HG02884 (cell line): ENCODE data around the gene ZNF106.

Source experiments
- ATAC-seq: cut with Tn5 transposase; IDR thresholded peaks from one replicate; pipeline ENCODE4 v1.9.1; 2021; ENCODE audit warnings: mild to moderate bottlenecking, moderate library complexity; ENCODE audit not compliant: unreplicated experiment

The ZNF106 gene

GRCh38 chr15:42409011-42409410, 81.9 kb downstream of the ZNF106 start:
- ATAC-seq = no peak

DNA sequence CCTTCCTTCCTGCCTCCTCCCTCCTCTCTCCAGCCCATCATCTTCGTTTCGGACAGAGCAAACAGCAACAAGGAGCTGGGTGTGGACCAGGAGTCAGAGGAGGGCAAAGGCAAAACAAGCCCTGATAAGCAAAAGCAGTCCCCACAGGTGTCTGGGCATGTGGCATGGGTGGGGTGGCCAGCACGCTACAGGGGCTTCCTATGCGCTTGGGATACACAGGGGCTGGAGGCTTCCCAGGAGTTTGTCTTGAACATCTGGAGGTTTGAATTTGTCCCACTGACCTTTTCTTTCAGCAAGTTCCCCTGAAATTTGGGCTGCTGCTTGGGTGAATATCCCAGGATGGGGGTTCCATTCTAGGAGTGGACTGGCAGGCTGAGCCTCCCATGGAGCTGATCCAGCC, 82.8 kb downstream of the ZNF106 start:
- no peak for ATAC-seq

DNA sequence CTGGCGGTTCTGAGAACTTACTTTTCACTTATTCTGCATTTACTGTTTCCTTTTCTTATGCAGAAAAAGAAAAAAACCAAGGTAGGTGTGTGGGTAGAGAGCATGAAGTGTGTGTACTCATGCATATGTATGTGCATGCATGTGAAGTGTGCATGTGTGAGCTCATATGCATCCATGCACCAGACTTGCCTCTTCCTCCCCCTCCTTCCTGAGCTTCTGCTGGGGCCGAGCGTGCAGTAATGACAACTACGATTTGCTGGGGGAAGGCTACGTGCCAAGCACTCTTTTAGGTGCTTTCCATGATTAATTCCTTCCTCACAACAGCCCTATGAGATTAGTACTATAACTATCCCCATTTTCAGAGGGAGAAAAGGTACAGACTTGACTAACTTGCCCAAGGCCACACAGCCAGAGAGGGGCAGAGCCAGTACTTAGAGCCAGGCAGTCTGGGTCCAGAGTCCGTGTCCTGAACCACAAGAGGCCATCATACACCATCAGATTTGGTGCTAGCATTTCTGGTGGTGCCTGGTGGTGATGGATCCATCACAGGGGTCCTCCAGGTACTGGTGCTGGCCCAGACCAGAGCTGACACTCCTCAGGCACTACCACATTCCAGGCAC, 85.0 kb downstream of the ZNF106 start:
- no peak for ATAC-seq

DNA sequence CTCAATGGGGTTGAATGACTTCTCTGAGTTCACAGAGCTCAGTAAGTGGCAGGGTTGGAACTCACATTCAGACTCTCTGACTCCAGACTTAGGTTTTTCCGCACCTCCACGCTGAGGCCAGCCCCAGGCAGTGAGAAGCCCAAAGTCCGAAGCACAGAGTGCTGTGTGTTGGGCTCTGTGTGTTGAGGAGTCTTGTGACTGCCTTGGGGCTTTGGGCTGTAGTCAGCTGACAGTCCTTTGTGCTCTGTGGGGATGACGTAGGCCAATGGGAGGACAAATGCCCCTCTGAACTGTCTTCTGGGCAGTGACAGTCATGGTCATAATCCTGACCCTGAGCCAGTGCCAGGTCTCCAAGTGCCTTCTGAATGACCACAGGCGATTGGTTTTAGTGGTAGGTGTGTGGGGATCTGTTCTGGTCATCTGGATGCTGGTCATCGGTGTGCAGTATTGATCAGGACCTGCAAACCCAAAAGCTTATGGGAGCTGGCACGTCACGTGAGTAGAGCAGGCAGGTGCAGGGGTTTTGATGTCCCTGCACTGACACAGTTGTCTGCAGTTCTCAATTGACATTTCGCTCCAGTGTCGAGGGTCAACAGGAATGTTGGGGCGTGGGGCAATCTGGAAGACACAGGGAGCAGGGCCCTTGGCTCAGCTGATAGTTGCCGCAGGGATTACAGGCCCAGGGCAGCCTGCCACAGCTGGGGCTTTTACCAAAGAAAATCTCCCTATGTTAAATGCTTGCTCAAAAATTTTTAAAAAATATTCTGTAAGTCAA, 86.3 kb downstream of the ZNF106 start:
- ATAC-seq = no peak

- ATAC-seq = no peak
These were observed 87.6 kb downstream of the ZNF106 start for GRCh38 chr15:42403389-42403788.

DNA sequence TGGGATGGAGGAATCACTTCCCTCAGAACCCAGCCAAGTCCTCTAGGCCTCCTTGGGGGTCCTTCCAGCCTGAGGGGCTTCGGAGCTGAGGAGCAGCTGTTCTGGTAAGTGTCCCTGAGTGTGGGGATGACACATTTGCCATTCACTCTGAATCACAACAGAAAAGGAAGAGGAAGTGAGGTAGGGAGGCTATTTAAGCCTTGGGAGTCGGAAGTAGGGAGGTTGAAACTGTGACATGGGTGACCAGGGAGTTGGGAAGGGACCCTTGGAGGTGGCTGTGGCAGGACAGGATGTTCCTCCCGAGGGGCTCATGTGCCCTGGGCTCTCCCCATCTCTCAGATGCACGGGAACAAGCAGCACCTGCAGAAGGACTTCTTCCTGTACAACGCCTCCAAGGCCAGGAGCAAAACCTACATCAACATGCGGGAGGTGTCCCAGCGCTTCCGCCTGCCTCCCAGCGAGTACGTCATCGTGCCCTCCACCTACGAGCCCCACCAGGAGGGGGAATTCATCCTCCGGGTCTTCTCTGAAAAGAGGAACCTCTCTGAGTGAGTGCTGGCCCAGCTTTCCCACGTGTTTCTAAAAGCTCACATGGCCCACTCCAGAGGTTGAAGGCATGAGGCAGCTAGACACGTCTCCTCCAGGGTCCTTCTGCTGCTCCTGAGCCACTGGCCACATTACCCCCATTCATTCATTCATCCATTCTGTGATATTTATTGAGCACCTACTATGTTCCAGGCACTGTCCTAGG, 88.3 kb downstream of the ZNF106 start:
- no peak for ATAC-seq

DNA sequence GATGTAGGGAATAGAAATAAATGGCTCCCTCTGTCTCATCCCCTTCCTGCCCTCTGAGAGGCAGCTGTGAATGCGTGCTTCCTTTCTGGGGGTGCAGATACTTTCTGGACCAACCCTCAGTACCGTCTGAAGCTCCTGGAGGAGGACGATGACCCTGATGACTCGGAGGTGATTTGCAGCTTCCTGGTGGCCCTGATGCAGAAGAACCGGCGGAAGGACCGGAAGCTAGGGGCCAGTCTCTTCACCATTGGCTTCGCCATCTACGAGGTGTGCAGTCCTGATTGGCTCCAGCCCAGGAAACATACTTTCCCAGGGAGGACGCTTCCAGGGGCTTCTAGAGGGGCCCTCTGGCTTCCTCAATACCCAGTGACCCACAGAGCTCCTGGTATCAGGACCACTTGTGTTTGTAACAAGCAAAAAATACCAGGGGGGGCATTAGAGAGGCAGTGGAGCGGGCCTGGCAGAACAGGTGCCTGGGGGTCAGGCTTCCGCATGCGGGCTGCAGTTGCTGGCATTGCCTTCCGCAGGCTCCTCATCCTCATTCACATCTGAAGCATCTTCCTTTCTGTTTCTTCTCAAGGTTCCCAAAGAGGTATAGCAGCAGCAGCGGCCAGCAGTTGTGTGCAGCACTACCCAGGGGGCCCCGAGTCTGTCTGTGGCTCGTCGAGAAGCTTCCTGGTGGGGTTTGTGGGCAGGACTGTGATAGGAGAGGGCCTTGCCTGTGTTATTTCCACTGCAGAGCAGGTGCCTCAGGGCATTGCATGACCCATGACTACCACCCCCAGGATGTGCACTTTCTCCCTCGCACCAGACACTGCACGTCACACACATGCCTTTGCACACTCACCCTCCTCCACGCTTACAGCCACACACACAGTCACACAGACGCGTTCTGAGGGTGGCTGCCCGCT, 89.1 kb downstream of the ZNF106 start:
- ATAC-seq = no peak

DNA sequence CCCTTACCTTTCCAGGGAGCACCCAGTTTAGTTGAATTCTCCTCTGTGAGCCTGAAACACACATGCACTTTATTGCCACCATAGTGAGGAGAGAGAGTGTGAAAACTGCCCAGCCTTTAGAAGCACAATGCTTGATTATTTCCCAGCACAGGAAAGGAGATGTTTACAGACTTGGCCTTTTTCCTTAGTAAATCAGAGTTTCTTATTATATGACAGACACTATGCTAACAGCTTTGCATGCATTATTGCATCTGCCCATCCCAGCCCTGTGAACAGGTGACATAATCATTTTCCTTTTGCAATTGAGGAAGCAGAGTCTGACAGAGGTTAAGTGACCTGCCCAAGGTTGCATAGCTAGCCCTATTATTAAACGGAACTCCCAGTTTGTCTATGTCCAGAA, 95.1 kb downstream of the ZNF106 start:
- ATAC-seq = no peak

DNA sequence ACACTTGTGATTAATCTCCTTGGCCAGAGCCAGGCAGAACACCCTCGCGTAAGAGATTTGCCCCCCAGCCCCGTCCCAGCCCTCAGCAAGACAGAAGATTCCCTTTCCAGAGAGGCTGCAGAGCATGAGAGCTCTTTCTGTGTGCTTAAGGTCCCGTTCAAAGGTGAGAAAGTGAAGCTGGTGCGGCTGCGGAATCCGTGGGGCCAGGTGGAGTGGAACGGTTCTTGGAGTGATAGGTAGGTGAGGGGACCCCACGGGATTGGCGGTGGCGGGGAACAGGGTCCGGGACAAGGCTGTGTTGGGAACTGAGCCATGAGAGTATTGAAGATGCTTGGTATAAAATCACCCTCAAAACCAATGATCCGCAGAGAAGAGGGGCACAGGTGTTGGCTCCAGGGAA, 96.8 kb downstream of the ZNF106 start:
- ATAC-seq = no peak

GRCh38 chr15:42392309-42393024, 98.5 kb downstream of the ZNF106 start:
- no peak for ATAC-seq

DNA sequence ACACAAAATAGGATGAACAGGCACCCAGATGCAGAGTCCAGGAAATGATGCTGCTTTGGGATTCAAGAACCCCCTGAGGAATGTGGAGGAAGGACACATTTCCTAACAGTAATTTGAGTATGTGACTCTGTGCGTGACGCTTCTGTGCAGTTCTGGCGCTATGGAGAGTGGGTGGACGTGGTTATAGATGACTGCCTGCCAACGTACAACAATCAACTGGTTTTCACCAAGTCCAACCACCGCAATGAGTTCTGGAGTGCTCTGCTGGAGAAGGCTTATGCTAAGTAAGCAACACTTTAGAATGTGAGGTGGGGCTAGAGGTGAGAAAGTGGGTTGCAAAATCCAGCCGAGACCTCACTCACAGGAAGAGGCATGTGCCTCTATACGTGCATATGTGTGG, 103.3 kb downstream of the ZNF106 start:
- ATAC-seq = no peak

GRCh38 chr15:42385980-42386700, 104.8 kb downstream of the ZNF106 start:
- ATAC-seq = no peak

DNA sequence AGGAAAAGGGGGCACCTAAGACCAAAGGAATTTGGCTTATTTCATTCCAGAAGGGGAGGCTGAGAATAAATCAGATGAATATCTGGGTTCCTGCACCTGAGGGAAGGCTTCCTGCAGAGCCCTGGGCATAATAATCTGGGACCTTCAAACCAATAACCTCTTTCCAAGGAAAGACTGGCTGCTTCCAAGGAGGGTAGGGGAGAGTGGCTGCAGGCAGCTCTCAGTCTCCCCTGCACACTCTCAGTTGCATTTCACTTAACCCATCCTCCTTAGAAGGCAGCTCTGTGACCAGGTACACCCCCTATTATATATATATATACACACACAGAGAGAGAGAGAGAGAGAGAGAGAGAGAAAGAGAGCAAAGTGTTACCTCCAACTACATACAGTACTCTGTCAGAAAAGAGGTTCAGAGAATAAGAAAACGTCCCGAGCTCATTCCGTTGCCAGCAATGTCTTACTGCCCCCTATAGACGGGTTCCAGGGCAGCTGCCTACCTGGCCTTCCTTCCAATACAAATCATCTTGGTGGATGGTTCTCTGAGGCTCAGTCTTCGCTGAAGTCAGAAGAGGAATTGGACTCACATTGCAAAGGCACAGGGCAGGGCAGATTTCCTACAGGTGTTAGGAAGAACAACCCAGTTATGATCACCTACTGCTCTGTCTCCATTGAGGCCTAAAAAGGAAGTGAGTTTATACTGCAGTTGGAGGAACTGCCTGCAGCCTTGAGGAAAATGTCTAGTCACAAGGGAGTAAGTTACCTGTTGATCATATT, 105.5 kb downstream of the ZNF106 start:
- ATAC-seq = no peak

DNA sequence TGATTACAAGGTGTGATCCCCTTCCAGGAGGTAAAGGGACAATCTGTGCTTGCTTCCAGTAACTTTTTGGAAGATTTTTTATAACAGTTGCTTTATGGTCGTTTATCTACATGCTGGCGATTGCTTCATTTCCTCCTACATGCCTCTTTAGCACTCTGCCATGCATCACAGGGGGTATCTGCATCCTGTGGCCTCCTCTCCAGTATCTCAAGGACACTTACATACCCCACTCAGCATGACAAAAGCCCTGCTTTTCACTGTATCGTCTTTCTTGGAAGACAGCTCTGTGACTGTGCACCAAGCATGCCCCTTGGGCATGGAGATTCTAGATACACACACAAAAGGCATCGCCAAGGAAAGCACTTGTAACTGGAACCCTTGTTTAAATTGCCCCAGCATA, 106.3 kb downstream of the ZNF106 start:
- ATAC-seq = no peak

- no peak for ATAC-seq
These were observed 112.9 kb downstream of the ZNF106 start for GRCh38 chr15:42378011-42378410.

DNA sequence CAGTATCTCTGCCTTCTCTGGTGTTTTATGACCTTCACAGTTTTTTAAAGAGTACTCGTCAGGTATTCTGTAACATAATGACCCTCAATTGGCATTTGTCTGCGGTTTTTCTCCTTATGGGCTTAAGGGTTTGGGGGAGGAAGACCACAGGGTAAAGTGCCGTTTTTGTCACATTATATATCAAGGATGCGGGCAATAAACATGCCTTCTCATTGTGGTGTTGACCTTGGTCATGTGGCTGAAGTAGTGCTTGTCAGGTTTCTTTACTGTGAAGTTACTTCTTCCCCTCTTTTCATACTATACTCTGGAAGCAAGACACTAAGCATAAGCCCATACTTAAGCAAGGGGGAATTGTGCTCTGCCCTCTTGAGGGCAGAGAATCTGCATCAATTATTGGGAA, 115.0 kb downstream of the ZNF106 start:
- ATAC-seq = no peak

DNA sequence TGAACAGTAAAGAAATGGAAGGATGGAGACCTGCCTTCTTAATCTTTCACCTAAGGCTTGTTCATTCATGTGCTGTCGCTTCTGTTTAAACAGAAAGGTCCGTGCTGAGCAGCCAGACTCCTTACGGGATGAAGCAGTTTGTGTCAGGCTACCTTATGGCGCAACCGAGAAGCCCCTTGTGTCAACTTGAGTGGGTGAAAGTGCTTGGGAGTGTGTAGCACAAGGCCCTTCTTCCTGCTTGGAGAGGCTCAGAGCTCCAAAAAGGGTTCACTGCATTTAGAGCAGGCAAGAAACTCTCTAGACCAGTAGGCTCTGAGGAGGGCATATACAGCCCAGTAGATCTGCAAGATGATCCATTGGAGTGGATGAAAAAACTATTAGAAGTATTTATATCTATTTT, 115.7 kb downstream of the ZNF106 start:
- no peak for ATAC-seq

DNA sequence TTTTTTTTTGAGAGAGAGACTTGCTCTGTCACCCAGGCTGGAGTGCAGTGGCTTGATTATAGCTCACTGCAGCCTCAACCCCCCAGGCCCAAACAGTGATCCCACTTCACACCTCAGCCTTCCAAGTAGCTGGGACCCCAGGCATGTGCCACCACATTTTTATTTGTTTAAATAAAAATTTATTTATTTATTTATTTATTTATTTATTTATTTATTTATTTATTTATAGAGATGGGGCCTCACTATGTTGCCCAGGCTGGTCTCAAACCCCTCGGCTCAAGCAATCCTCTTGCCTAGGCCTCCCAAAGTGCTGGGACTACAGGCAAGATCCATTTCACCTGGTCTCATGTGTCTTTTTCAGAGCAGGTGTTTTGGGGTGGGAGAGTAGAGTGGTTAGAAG, 116.1 kb downstream of the ZNF106 start:
- ATAC-seq = no peak

DNA sequence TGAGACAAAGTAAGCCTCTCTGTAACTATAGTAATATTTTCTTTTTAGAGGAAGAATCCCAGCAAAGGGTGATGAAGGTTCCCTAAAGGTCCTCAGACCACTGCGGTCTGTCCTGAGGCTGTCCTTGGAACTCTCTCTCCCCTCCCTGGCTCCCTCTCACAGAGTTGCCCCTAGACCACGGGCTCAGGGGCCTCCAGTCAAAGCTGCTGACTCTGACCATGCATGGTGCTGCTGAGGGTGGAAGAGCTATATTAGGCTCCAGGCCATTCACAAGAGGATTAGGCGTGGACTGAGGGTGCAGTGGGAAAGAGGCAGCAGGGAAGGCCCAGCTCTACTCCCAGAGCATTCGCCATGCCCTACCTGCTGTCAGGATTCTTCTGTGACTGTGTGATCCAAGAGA, 117.0 kb downstream of the ZNF106 start:
- ATAC-seq = no peak
